Left kidney (tissue), 2 donors: ENCODE data around the gene ATP8A2. TPM values are rescaled to one million over a fixed set of nuclear protein-coding genes. Genes with fewer than 3 reads are reported as not detected.

Source experiments
- DNase-seq: peaks from one replicate; pipeline ENCODE4 v3.0.0-alpha.2; 2013
- polyA plus RNA-seq: library from polyadenylated mRNA; unstranded; fragments of 120-200 nt; gene quantifications from one replicate; pipeline ENCODE4 v1.2.1, GENCODE V29; 2013; ENCODE audit not compliant: insufficient read length

Gene ATP8A2
- polyA plus RNA-seq, 1 donor: 6.8 TPM

DNA sequence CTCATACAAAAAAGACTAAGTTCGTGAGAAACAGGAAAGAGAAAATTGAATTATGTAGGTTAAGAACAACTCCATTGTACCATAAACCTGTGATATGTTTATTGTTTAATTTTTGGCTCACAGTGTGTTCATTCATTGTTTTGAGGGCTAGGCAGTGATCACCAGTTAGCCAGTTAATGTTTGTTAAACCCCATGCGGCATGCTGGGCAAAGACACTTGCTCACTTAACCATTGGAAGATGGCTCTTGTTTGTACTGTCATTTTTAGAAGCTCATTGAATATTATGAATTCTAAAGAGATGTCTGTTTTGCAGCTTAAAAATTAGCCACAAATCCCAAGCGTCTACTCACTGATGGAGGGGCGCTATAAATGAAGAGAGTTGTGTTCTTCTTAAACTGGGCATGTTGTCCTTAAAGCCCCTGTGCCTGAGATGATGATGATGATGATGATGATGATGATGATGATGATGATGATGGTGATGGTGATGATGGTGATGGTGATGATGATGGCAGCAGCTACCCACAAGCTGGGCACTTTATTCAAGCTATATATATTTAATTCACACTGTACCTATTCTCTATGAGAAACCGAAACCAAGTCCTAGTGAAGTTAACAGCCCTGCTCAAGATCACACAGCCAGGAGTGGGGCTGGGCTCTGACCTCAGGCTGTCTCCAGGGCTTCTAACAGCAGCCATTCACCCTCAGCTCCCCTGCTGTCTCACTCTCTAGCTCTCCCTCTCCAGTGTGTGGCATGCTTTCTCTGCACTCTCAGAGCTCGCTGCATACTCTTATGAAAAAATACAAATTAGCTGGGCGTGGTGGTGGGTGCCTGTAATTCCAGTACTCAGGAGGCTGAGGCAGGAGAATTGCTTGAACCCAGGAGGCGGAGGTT, 510.9 kb downstream of the ATP8A2 start:
- DNase-seq: no peak

DNA sequence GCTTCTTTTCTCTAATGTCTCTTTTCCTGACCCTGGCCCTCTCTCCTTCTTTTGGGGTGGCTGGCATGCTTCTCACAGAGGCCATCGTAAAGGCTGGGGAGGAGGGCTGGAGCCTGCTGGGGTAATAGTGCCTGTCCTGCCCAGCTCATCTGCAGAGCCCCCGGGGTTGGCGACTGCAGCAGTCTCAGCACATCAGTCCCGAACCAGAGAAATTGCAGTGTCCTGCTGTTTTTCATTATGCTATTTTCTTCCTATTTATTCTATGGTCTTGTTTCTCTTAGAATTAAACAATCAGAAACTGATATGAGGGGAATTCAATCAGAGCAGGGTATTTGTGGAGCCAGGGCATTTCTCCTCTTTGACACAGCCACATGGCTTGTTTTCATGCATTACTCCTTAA, 513.6 kb downstream of the ATP8A2 start:
- DNase-seq: no peak

DNA sequence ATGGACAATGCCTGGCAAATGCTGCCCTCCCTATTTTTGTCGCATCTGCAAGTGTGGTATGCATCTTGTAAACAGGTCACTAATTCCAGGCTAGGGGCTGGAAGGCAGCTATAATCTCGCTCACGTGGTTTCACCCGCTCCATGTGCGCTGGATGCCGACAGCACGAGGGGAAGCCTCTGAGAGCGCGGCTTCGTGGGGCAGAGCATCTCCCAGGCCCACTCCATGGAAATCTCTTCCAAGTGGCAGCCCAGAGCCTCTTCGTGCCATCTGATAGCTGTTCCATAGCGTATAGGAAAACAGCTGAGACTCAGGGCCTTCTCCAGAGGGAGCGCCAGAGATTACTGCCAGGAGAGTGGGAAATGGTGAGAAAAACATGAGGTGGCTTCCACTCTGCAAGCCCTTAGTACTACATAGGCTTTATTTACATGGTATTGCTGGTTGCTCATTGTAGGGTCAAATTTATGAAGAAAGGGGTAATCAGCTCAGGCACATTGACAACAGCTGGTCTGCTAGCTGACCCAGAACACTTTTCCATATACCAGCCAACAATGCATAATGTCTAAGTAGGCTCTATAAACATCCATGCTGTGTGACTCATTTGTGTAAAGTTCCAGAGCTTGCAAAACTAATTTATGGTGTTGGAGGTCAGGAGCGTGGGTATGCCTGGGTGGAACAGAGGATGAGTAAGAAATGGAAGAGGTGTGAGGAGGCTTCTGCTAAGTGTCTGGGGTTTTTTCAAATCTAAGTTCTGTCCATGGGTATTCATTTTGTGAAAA, 514.9 kb downstream of the ATP8A2 start:
- DNase-seq: no peak

DNA sequence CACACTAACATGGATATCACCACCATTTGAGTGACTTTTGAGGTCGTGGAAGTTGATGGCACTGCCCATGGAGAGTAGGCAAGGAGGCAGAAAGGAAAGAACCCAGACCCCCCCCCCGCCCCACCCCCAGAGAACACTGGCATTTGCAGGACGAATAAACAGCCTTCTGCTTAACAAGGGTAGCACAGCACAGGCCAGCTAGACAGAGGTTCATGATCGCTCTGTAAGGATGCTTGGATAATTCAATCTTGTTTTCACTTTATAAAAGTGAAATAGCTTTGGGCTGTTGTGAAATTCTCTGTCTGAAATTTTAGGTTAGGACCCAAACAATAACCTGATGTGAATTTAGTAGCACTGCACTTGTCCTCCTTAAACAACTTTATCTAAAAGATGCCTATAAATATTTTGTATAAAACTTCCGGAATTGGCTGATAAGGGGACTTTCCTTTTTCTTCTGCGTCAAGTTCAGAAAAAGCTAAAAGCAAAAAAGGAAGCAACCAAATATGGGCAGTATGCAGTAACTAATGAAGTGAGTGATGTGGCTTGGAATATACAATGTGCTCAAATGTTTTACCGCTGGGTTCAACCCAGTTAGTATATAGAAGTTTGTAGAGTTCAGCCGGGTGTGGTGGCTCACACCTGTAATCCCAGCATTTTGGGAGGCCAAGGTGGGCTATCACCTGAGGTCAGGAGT, 516.3 kb downstream of the ATP8A2 start:
- no peak for DNase-seq

DNA sequence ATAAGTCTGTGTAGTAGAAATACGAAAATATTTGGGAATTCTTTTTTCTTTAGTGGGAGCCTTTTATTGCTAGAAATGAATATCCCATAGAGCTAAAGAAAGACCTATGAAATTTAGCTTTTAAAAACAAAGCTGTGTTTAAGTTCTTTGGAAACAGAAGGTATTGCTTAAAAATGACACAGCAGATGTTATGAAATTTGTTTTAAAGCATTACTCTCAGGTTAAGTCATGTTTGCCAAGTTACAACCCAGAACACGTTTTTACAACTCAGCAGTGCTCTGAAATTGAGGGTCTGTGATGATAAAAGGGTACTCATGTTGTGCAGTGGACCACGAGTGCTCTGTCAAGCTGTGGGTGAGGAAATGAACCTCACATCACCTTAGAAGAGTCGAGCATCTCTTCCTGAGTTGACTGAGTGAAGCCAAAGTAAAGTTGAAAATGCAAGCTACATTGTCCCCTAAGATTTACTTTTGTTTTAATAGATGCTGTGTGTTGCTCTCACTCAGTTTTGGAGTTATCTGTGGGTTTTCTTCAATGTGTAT, 519.0 kb downstream of the ATP8A2 start:
- DNase-seq: no peak

DNA sequence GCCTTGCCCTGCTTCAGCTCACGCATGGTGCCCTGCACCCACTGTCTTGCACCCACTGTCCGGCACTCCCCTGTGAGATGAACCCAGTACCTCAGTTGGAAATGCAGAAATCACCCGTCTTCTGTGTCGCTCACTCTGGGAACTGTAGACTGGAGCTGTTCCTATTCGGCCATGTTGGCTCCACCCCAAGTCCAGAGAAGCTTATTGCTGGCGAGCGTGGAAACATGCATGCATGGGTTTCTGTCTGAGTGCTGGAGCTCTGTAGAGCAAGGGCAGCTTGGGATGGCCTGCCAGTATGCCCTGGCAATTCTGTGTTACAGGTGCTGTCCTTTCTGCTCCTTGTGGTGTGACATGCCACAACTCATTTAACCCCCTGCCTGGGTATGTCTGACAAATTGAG, 527.2 kb downstream of the ATP8A2 start:
- DNase-seq: no peak

DNA sequence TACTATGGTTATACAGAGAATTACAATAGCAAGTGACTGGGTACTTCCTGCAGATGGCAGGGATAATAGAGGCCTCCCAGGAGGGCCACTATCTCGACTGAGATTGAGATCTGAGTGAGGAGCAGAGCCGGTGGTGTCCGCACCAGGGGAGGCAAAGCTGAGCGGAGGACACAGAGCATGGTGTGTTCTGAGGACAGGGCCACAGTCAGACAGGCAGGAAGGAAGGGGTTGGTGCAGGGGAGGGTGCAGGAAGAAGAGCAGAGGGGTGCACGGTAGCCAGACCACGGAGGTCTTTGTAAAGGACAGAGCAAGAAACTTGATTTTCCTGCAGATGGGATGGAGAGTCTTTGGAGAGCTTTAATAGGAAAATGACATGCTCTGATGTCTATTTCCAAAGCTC, 527.7 kb downstream of the ATP8A2 start:
- DNase-seq: no peak

DNA sequence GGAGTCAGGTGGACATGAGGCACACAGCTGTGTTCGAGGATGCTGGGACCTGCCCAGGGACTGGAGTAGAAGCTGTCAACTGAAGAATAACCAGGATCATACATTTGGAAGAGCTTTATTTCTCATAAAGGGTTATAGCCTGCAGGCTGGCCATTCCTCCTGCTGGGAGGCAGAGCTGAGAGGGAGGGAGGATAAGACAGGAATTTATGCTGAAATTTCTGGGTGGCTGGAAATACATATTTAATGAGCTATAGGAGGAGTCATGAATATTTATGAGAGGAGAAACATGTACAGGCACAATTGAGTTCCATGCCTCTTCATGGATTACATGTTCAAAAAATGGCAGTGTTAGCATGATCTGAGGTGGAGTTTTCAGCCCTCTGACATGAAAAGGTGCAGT, 528.2 kb downstream of the ATP8A2 start:
- no peak for DNase-seq

DNA sequence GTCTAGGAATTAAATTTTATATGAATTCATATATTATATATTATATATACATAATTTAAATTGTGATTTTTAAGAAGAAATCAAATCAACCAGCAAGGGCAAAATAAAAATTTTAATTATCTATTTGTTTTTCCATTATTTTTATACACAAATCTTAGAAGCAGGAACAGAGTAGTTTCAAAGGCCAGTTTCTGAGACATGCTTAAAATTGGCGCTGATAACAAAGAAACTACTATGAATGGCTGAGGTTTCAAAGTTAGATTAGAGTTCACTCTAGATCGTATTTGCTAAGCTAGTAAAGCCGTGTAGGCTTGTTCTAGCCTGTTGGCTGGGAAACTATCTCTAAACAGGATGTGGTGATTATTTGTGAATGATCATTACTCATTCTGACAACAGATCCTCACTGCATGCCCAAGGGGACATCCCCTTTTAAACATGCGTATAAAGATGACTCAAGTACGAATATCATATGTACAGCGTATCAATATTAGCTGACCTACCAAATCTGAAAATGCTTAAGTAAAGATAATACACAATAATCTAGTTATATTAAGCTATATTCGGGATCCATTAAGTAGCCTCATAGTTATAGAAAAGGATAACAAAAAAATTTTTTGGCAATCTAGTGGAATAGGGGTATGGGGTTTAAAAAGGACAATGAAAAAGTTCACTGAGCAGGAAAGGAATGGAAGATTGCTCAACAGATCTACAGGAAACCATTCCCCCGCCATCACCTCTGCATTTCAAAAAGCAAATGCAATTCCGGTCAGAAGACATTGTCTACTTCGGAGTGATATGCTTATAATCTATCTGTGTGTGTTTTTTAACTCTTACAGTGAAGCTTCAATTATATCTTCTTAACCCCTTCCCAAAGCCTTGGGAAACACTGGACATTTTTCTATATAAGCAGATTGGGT, 529.9 kb downstream of the ATP8A2 start:
- DNase-seq: no peak

DNA sequence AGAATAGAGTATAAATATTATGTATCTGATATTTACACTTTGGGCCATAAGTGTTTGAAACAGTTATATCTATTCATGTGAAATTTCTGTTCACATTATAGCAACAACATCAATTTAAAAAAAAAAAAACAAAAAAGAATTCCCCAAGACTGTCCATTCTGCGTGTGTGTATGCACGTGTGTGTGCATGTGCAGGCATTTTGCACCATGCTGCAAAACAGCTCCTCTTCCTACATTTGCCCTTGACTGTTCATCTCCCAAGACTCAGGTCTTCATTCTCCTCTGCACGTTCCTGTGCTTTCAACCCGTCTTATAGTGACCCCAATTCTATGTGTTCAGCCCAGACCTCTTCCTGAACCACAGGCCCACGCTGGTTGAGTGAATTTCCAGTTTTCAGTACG, 530.7 kb downstream of the ATP8A2 start:
- DNase-seq: no peak

DNA sequence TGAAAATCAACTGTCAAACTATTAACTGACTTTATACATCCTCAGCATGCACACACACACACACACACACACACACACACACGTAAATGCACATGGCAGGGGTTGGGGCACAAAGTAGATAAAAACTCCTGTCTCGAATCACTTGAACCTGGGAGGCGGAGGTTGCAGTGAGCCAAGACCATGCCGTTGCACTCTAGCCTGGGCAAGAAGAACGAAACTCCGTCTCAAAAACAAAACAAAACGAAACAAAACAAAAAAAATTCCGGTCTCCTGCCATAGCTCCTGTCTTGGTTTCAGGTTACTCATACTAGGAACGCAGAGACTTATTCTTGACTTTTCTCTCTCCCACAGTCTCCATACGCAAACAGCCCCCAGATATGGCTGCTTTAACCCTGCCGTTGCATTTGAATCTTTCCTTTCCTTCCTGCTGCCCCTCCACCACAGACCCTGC, 531.1 kb downstream of the ATP8A2 start:
- DNase-seq: no peak

DNA sequence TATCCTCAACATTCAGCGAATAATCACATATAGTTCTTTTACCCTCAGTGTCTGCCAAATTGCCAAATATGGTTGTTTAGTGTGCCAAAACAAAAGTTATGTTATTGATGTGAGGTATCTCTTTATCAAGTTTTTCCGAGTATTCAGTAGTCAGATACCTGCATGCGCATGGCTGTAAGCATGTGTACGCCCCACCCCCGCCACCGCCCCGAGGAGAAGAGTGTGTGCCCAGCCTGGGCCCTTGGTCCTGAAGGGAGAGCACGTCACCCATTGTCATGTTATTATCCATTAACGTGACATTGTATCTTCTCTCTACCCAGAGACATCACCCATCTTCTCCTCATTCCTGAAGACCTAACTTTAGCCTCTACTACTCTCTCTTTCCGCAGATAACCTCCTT, 533.1 kb downstream of the ATP8A2 start:
- no peak for DNase-seq

DNA sequence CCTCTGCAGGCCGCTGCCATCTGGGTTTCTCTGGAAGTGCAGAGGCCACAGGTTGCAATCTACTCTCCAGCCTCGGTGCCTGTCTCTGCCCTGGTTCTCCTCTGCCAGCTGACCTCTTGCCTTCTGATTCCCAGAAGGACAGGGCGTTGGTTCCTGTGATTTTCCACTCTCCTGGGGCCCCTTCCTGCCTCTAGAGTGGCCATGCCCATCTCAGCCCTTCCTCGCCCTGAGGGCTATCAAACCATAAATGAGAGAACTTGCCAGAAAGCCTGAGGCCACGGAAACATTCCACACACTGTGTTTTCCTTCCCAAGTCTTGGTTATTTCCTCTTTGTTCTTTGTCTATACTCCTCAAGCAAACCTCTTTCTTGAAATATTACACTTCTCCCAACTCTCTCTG, 533.8 kb downstream of the ATP8A2 start:
- no peak for DNase-seq

DNA sequence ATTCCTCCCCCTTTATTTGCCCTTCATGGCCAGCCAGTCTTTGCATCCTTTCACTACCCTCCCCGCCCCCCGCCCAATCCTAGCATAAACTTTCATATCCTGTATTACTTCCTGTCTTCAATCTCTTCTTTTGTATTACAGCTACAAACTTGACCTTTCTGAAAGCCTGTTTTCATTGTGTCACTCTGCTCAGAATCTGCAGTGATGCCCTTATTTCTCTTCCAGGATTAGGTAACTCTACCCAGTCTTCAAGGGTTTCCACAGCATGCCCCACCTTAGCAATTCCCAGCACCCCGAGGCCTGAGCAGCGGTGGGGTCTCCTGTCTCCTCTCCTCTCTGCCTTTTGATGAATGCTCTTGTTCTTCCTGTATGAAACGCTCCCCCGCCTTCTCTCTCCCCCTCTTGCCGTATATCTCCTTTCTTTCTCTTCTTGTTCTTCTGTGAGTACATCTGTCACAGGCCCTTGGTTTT, 534.5 kb downstream of the ATP8A2 start:
- DNase-seq: peak; percentile 48

DNA sequence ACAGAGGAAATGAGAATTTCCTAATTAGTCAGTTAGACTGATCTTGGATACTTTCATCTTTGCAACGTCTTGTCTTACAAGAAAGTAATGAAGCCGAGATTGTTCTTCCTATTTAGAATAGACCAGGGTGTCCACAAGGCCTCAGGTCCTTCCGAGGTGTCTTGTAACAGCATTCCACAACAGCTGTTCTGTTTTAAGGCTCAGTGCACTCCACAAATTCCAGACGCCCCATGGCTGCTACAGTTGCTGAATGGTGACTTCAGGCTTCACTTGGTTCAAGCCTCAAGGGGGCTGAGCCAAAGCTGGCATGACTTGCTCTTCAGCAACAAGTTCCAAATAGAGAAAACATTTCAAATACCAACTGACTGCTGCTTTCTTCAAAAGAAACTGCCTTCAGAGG, 536.6 kb downstream of the ATP8A2 start:
- peak; percentile 63 for DNase-seq

DNA sequence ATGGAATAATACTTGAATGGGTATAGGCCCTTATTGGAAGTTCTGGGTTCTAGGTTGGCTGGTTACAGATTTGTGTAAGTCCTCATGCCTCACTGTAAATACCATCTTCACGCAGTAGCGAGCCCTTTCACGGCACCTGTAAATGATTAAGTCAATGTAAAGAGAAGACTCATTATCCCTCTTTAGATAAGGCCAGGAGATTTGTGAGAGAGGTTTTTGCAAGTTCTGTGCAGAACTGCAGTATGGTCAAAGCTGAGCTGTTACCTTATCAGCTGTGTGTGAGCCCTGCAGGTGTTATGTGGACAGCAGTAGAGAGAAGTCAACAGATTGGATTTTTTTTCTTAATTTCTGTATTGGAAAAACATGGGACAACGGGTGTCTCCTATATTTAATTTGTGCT, 538.5 kb downstream of the ATP8A2 start:
- no peak for DNase-seq

DNA sequence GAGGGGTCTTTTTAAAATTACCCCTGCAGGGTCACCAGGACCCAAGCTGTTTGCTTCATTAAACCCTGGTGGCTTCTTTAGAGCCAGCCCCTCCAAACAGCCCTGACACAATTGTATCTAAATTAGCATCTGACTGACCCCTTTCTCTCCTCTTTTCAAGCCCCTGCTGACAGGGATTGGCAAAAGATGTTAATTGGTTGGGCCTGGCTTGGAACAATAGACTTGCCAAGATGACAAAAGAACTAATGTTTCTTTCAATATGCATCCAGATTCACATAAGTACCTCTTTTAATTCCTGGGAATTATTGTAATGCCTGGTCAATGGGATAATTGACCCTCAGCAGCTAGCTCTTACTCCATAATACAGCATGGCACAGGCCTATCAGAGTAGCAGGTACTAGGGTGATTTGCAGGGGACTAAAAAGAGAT, 539.2 kb downstream of the ATP8A2 start:
- DNase-seq: no peak

DNA sequence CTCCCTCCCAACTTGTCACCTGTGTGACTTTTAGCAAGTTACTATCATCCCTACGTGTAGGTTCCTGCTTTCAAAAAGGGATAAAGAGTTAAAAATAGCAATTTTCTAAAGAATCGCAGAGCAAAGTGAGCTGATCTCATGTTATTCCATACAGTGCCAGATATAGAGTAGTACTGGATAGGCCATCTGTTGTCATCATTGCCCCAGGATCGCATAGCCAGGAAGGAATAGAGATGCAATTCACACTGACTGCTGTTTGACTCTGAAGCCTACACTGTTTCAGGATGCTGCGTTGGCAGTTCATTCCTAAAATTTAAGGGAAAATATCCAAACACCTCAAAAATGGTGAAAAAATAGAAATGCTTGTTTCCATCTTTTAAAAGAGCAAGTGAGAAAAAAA, 541.2 kb downstream of the ATP8A2 start:
- DNase-seq: no peak

DNA sequence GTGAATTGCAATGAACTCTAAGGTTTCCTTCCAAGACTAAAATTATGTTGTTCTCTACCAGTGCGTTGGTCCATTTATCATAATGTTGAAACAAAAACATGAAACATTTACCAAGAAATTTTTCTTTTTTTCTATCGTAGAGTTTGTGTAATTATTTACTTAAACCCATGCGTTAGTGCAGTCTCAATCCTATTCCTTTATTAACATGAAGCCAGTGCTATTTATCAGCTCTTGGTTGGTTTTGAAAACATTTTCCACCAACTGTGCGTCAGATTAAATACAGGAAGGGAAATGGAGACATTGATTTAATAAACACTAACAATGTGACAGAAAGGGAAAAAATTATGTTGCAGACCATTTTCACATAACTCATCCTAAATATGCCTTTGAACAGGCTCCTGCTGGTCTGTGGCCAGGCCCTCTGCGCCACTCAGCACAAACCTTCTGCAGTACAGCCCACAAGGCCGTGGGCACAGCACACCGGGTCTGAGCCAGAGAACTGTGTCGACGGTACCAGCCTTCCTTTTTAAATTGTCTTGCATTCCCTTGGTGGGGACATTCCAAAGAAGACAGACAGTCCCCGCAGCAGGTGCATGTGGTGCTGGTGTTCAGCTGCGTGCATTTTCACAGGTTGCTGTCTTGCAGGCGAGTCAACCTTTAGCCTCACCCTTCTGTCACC, 544.2 kb downstream of the ATP8A2 start:
- no peak for DNase-seq

DNA sequence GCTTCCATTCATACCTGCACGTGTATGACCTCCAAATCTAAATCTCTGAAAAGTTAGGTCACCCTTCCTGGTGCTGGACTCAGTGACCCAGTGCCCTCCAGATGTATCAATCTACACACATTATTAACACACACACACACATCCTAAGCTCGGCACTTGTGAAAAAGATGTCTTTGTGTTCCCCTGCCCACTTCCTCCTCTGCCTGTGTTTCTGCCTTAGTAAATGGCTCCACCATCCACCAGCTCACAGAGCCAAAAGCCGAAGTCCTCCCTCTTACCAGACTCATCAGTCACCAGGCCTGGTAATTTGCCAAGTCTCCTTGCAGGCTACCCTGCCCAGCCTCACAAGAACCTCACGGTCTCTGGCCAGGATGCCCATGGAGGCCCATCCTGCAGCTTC, 548.5 kb downstream of the ATP8A2 start:
- DNase-seq: no peak

DNA sequence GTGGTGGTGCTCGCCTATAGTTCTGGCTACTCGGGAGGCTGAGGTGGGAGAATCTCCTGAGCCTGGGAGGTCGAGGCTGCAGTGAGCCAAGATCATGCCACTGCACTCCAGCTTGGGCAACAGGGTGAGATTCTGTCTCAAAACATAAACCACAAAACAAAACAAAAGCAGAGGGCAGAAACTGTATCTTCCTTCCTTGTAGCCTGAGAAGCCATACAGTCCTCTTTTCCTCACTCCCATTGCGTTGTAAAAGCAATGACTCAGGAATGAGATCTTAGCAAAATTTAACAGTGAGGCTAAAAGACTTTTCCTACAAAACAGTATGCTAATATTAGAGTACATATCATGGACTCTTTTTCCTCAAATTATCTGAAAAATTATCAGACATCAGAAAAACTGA, 549.2 kb downstream of the ATP8A2 start:
- DNase-seq: no peak
